K562 (cell line): Measurements from ENCODE around the gene DDHD1. TPM values are rescaled to one million over a fixed set of nuclear protein-coding genes. Genes with fewer than 3 reads are reported as not detected.

Source experiments
- ATAC-seq: fragments of 200-7000 bp; cut with Tn5 transposase; 3 replicates; pipeline ENCODE4 v1.9.1; 2020; ENCODE audit warnings: moderate library complexity
- BruUV-seq: library from RNA; stranded (reverse); fragments of 400-500 nt; replicated peaks from 2 replicates; lab custom pipeline; 2021; lab: Mats Ljungman, UMichigan
- CTCF ChIA-PET: fragments of 300-600 bp; formaldehyde crosslinking; extraction: SDS; loops from one replicate; lab custom pipeline; 2021; ENCODE audit warnings: low intra/inter-chr PET ratio; lab: Yijun Ruan, JAX
- POLR2A ChIA-PET: fragments of 300-600, 350-650 bp; sonication (Branson Sonifier 250); formaldehyde crosslinking; extraction: SDS; loops from one replicate; lab custom pipeline; 2021; ENCODE audit warnings: antibody characterized with exemption, inconsistent platforms; lab: Yijun Ruan, JAX
- DNase-seq, 4 experiments: peaks; one replicate each; pipeline versions ENCODE4 v3.0.0 to v3.0.0-alpha.2; 2011 to 2018; ENCODE audit warnings: low spot score in 3 of 4, mixed read lengths in 3 of 4; ENCODE audit errors: extremely low read depth in 1 of 4
- FAIRE-seq: peaks from 2 replicates; lab custom pipeline; 2011; peaks lifted over from hg19 to GRCh38; lab: Jason Lieb, UNC
- H2AFZ ChIP-seq: 2 replicates; pipeline ENCODE4 v1.6.0; 2011; ENCODE audit warnings: low read depth, low read length, control low read depth, inconsistent platforms
- H3K27ac ChIP-seq: fragments of 200-600 bp; 3 replicates; pipeline ENCODE4 v1.8.0; 2011; ENCODE audit warnings: low read depth, mild to moderate bottlenecking, control low read depth, inconsistent platforms, low read length, moderate library complexity, mixed read lengths; ENCODE audit errors: extremely low read depth
- H3K27me3 ChIP-seq, 2 experiments: fragments of 300-600 bp in 1 of 2; 2 replicates in 1 of 2; 3 replicates in 1 of 2; pipeline versions ENCODE4 v1.6.0 to v1.8.0; 2011; ENCODE audit warnings: inconsistent platforms in 2 of 2, low read length in 2 of 2, mild to moderate bottlenecking in 1 of 2, mixed read lengths in 1 of 2, moderate library complexity in 1 of 2; ENCODE audit not compliant: control insufficient read depth in 2 of 2, insufficient read depth in 2 of 2
- H3K36me3 ChIP-seq: fragments of 300-600 bp; 3 replicates; pipeline ENCODE4 v1.8.0; 2011; ENCODE audit warnings: mild to moderate bottlenecking, low read length, inconsistent platforms; ENCODE audit not compliant: control insufficient read depth, insufficient read depth
- H3K4me1 ChIP-seq, 2 experiments: fragments of 200-600 bp in 1 of 2; replicated peaks in 1 of 2; 2 replicates in 1 of 2; 3 replicates in 1 of 2; pipeline versions ENCODE4 v1.5.1 to v1.8.0; 2011; ENCODE audit warnings: inconsistent platforms in 2 of 2, low read length in 2 of 2, mild to moderate bottlenecking in 1 of 2, mixed read lengths in 1 of 2, moderate library complexity in 1 of 2; ENCODE audit not compliant: control insufficient read depth in 2 of 2, insufficient read depth in 2 of 2
- H3K4me2 ChIP-seq: 2 replicates; pipeline ENCODE4 v1.6.1; 2011; ENCODE audit warnings: low read length, control low read depth, inconsistent platforms, mixed read lengths; ENCODE audit not compliant: insufficient read depth
- H3K4me3 ChIP-seq: fragments of 200-600 bp; sonication (generic), shearing (Covaris generic); 2 replicates; pipeline ENCODE4 v1.5.1; 2016; ENCODE audit warnings: control low read depth, inconsistent platforms
- H3K79me2 ChIP-seq: fragments of 200-600 bp; 3 replicates; pipeline ENCODE4 v1.8.0; 2011; ENCODE audit warnings: low read length, inconsistent platforms; ENCODE audit not compliant: control insufficient read depth, insufficient read depth
- H3K9ac ChIP-seq, 2 experiments: 2 replicates each; pipeline versions ENCODE4 v1.6.0 to v1.6.1; 2011; ENCODE audit warnings: low read depth in 2 of 2, low read length in 2 of 2, control low read depth in 1 of 2, inconsistent platforms in 1 of 2, mild to moderate bottlenecking in 1 of 2, mixed read lengths in 1 of 2; ENCODE audit not compliant: insufficient read depth in 1 of 2
- H3K9me1 ChIP-seq: one replicate; pipeline ENCODE4 v1.6.0; 2011; ENCODE audit warnings: inconsistent platforms, mild to moderate bottlenecking, low read length, moderate library complexity; ENCODE audit not compliant: control insufficient read depth, insufficient read depth
- H3K9me3 ChIP-seq: replicated peaks from 2 replicates; pipeline ENCODE4 v1.5.1; 2011; ENCODE audit warnings: low read depth, low read length, inconsistent platforms; ENCODE audit not compliant: control insufficient read depth, insufficient read depth
- H4K20me1 ChIP-seq: replicated peaks from 2 replicates; pipeline ENCODE4 v1.6.1; 2011; ENCODE audit warnings: low read length, inconsistent platforms, mixed read lengths; ENCODE audit not compliant: control insufficient read depth, insufficient read depth
- CEBPG ChIP-seq, 3 experiments: fragments of 200-800 bp in 1 of 3; sonication (Bioruptor generic) in 1 of 3; sonication (generic) in 1 of 3; formaldehyde crosslinking in 1 of 3; IDR thresholded peaks in 2 of 3; conservative IDR thresholded peaks in 1 of 3; 2 replicates each; pipeline versions ENCODE4 v1.6.1 to v1.8.0; 2016 to 2022; ENCODE audit warnings: missing compliant biosample characterization in 2 of 3, missing genetic modification characterization in 2 of 3, mild to moderate bottlenecking in 1 of 3, missing genetic modification reagents in 1 of 3
- JUNB ChIP-seq: fragments of 450-650 bp; formaldehyde crosslinking; conservative IDR thresholded peaks from 2 replicates; pipeline ENCODE4 v1.4.0; 2020; ENCODE audit warnings: mild to moderate bottlenecking
- NFIC ChIP-seq: fragments of 450-650 bp; IDR thresholded peaks from 2 replicates; pipeline ENCODE4 v1.6.1; 2017; ENCODE audit warnings: mild to moderate bottlenecking, inconsistent platforms
- RFX7 ChIP-seq: fragments of 250-450 bp; sonication (Bioruptor Pico); IDR thresholded peaks from 2 replicates; pipeline ENCODE4 v1.5.1; 2021; ENCODE audit warnings: mild to moderate bottlenecking
- ZNF263 ChIP-seq: sonication (generic); formaldehyde crosslinking; IDR thresholded peaks from 2 replicates; pipeline ENCODE4 v1.8.0; 2022; ENCODE audit warnings: mild to moderate bottlenecking, missing genetic modification reagents, borderline replicate concordance
- WGBS: fragments of 100-300 bp; shearing (Covaris generic); methylation state at CpG from one replicate; pipeline ENCODE4 v1.1.6; 2016; ENCODE audit warnings: low coverage, mixed read lengths; ENCODE audit not compliant: insufficient coverage; ENCODE audit errors: missing lambda C conversion rate; 5-methylcytosine and 5-hydroxymethylcytosine counted together
- in situ Hi-C: fragments of 300-500 bp; cut with MboI; formaldehyde crosslinking; loops from 4 replicates; pipeline ENCODE4 v1.15.0; 2018; ENCODE audit warnings: inconsistent platforms, mixed read lengths
- intact Hi-C: fragments of 100-400 bp; cut with micrococcal nuclease; formaldehyde crosslinking; loops from 2 replicates; pipeline ENCODE4 v1.14.2; 2022
- polyA plus RNA-seq, 8 experiments: library from polyadenylated mRNA; depleted of rRNA in 4 of 8; stranded (reverse) in 5 of 8; unstranded in 3 of 8; fragments of >200 nt; fragmentation: Nextera tagmentation in 2 of 8; fragmentation: Illumina TruSeq in 1 of 8; extraction: Ambion mirVana in 2 of 8; extraction: Trizol in 1 of 8; gene quantifications; 2 replicates each; pipeline versions ENCODE4 v1.2.1 to v1.2.3, GENCODE V29; 2011 to 2014; ENCODE audit warnings: inconsistent platforms in 1 of 8, missing spikeins in 1 of 8
- total RNA-seq, 7 experiments: library from RNA; depleted of rRNA in 6 of 7; stranded (reverse); fragments of >200 nt in 6 of 7; fragmentation: Illumina TruSeq in 2 of 7; extraction: Trizol in 2 of 7; gene quantifications; 2 replicates each; pipeline versions ENCODE4 v1.2.1 to v1.2.3, GENCODE V29; 2011 to 2021; ENCODE audit warnings: low replicate concordance in 1 of 7
- TF ChIP-seq, protein P1 (sequence below), 2 experiments: fragments of 450-650 bp in 1 of 2; sonication (generic) in 1 of 2; formaldehyde crosslinking in 1 of 2; IDR thresholded peaks in 1 of 2; conservative IDR thresholded peaks in 1 of 2; 2 replicates each; pipeline versions ENCODE4 v1.6.1 to v1.8.1; 2016 to 2023; ENCODE audit warnings: mild to moderate bottlenecking in 2 of 2, moderate library complexity in 2 of 2, inconsistent platforms in 1 of 2, missing genetic modification reagents in 1 of 2
- TF ChIP-seq, protein P2 (sequence below): fragments of 250-450 bp; sonication (Bioruptor Pico); IDR thresholded peaks from 2 replicates; pipeline ENCODE4 v1.5.0; 2021

DDHD1 gene
- total and polyA plus RNA-seq, 9 of the 15 experiments (the other 6 are each of a cell fraction or from before 2014, with no cell fraction given), result 1.2 to 12.3 (median 5.0) TPM

GRCh38 chr14:53168786-53169185 is 15.7 kb upstream of the DDHD1 start:
- Histone ChIP-seq H3K79me2 (no peaks in the 10 kb centered on the region), H3K4me2 (no peak overlapping the region), H3K9me3 (no peaks in the 10 kb centered on the region), H3K36me3 (no peaks in the 10 kb centered on the region), H3K4me3 (no peak overlapping the region), H3K27me3 (no peaks in the 10 kb centered on the region), H3K27ac (no peak overlapping the region), H2AFZ (no peak overlapping the region), H3K9me1 (no peaks in the 10 kb centered on the region), H4K20me1 (no peaks in the 10 kb centered on the region), H3K4me1 (no peaks in the 10 kb centered on the region; a peak in 1 of 5 replicates), H3K9ac (no peak overlapping the region)
- WGBS, result 41% methylated on average over 5 of the region's 9 CpGs
- CTCF ChIA-PET, result no interaction called here
- intact Hi-C loops (no loop called here), in situ Hi-C loops (no loop called here)
- no peak for FAIRE-seq
- no peak for ATAC-seq
- no peak for TF ChIP-seq JUNB (CRISPR knock-in tag)
- TF ChIP-seq NFIC, result peak; percentile 42
- BruUV-seq, result no TSS peak
- no peak for DNase-seq
- POLR2A ChIA-PET, result no interaction called here

- WGBS, result 17% methylated on average over 3 of the region's 4 CpGs
- POLR2A ChIA-PET, result no interaction called here
- FAIRE-seq, result no peak
Observed at GRCh38 chr14:53167602-53168328, 14.6 kb upstream of the DDHD1 start.

More at GRCh38 chr14:53167602-53168328, 14.6 kb upstream of the DDHD1 start:
- no peak overlapping the region for H3K4me3 ChIP-seq
- TF ChIP-seq RFX7, result no peak
- TF ChIP-seq CEBPG (CRISPR knock-in tag; IDR thresholded peaks at IDR 0.05), result no peak
- TF ChIP-seq CEBPG (tag; conservative IDR thresholded peaks at IDR 0.05 in 1 of 2, IDR thresholded peaks at IDR 0.05 in 1 of 2), result peak; percentile 73 to 79
- TF ChIP-seq, protein P1, sequence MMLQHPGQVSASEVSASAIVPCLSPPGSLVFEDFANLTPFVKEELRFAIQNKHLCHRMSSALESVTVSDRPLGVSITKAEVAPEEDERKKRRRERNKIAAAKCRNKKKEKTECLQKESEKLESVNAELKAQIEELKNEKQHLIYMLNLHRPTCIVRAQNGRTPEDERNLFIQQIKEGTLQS (IDR thresholded peaks at IDR 0.05), result peak; percentile 77
- TF ChIP-seq, protein P1 (CRISPR knock-in tag; conservative IDR thresholded peaks at IDR 0.05), result no peak
- TF ChIP-seq, protein P2, sequence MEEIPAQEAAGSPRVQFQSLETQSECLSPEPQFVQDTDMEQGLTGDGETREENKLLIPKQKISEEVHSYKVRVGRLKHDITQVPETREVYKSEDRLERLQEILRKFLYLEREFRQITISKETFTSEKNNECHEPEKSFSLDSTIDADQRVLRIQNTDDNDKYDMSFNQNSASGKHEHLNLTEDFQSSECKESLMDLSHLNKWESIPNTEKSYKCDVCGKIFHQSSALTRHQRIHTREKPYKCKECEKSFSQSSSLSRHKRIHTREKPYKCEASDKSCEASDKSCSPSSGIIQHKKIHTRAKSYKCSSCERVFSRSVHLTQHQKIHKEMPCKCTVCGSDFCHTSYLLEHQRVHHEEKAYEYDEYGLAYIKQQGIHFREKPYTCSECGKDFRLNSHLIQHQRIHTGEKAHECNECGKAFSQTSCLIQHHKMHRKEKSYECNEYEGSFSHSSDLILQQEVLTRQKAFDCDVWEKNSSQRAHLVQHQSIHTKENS (CRISPR knock-in tag), result no peak
- no peak for TF ChIP-seq ZNF263
- H3K9me3 ChIP-seq, result no peaks in the 10 kb centered on the region
- intact Hi-C loops (no loop called here), in situ Hi-C loops (no loop called here)
- no peaks in the 10 kb centered on the region for H3K9me1 ChIP-seq
- ATAC-seq, result no peak
- H3K27me3 ChIP-seq, result no peaks in the 10 kb centered on the region
- no peaks in the 10 kb centered on the region; a peak in 1 of 5 replicates for H3K4me1 ChIP-seq
- H4K20me1 ChIP-seq, result no peaks in the 10 kb centered on the region
- no peak overlapping the region for H3K27ac ChIP-seq
- no peak overlapping the region for H3K4me2 ChIP-seq
- DNase-seq, result no peak
- no peaks in the 10 kb centered on the region for H3K79me2 ChIP-seq
- no peak overlapping the region for H2AFZ ChIP-seq
- no TSS peak for BruUV-seq
- no peaks in the 10 kb centered on the region for H3K36me3 ChIP-seq
- no peak overlapping the region for H3K9ac ChIP-seq
- CTCF ChIA-PET, result no interaction called here
